HG03442 (cell line): ENCODE results near the gene MRPL12.

Experiments
- ATAC-seq: cut with Tn5 transposase; IDR thresholded peaks from one replicate; pipeline ENCODE4 v1.9.1; 2021; ENCODE audit warnings: mild to moderate bottlenecking, moderate library complexity; ENCODE audit not compliant: unreplicated experiment

MRPL12 gene

GRCh38 chr17:81682565-81683207 is 20.5 kb upstream of the MRPL12 start:
- no peak for ATAC-seq

DNA sequence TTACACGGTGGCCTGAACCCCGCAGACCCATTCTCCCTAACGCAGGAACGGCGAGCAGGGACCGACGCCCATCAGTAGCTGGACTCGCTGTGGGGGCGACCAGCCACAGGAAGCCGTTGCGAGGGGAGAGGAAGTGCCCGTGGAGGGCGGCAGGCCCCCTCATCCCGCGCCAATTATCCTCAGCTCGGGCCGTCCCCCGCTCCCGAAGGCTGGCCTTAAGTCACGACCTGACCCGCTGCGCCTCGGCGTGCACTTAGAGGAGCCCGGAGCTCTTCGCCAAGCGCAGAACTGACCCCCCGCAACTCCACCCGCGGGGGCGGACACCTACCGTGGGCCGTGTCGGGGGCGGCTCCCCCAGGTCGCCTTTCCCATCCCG is 20.0 kb upstream of the MRPL12 start:
- ATAC-seq, result peak; percentile 1

GRCh38 chr17:81683584-81684441 is 19.4 kb upstream of the MRPL12 start, which contains the start of the genes ARL16 and HGS:
Gene ARL16, minus strand, starts transcription at chr17:81683797. Its CDS starts 44 bp downstream, at chr17:81683753.
Gene HGS, plus strand, starts transcription at chr17:81684011. Its CDS starts 56 bp downstream, at chr17:81684067.
- peak; percentile 92 for ATAC-seq

DNA sequence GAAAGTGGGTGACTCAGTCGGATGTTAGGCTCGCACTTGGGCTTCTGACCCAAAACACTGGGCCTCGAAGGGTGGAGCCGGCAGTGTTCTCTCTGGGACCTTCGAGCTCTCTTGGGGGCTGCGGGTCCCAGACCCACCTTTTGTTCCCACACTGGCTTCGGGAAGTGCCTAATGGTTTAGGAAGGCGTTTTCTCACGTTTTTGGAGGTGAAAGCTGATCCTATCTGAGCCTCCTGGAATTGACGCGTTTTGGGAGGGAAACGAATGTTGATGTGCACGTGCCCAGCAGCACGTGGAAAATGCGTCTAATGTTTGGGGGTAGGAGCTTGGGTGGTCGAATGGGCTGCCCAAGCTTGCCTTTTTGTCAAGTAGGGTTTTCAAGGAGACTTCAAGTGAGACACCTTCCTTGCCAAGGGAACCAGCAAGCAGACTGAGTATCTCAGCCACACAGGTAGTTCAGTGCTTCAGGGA is 18.7 kb upstream of the MRPL12 start:
- ATAC-seq, result no peak

GRCh38 chr17:81685108-81685507 is 18.1 kb upstream of the MRPL12 start:
- no peak for ATAC-seq

- ATAC-seq, result no peak
Measured at GRCh38 chr17:81686614-81687013, 16.6 kb upstream of the MRPL12 start.

DNA sequence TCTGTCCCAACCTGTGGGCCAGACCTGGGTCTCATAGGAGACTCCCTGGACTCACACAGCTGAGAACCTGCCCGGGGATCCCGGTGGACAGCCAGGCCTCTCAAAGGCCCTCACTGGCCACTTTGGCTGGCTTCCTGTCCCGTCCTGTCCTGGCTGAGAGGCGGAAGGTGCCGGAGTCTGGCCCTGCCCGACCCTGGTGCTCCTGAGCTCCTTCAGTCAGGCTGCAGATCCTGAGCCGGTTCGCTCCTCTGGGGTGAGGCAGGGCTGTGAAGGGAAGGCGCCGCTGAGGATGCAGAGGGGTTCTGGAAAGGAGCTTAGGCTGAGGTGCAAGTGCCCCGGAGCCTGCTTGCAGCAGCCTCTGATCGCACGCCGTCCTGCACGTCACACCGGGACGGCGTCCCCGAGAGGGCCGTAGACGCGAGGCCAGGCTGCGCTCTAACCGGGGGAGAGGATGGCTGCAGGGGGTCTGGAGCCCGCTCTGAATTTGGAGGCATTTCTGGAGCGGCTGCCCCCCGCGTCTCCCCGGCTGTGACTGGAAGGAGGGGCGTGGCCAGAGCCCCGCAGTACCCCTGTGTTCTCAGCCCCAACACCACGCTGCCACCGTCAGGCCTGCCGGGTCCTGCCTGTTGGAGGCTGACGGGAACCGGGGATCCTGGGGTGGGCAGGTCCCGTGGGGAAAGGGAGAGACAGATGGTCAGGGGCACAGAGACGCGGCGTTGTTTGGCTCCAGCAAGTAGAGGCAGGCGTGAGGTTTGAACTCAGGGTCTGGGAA is 15.2 kb upstream of the MRPL12 start:
- no peak for ATAC-seq

DNA sequence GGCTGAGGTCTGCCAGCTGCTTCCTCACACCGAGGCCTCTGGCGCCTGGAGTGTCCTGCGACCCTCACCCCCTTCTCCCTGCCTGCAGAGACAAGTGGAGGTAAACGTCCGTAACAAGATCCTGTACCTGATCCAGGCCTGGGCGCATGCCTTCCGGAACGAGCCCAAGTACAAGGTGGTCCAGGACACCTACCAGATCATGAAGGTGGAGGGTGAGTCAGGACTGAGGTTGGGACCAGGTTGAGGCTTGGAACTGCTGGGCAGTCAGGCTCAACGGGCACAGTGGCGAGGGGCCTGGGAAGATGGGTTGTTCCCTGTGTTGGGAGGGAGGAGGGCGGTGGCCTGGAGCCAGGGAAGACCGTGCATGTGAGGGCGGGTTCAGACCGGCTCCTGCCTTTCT is 14.6 kb upstream of the MRPL12 start:
- ATAC-seq, result no peak

DNA sequence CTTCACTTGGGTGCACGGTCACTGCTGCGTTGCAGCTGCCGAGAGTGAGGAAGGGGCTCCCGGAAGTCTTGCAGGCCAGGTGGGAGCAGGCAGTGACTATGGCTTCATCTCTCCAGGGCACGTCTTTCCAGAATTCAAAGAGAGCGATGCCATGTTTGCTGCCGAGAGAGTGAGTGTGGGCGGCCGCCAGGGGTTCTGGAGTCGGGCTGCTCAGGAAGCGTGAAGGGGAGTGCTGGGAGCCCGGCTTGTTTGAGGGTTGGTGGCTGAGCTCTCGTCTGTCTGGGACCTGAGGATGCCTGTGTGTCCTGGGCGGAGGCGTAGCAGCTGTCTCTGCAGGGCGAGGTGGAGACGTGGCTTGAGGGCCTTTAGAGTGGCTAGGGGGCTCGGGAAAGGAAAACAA is 13.1 kb upstream of the MRPL12 start:
- no peak for ATAC-seq

- no peak for ATAC-seq
Measured at GRCh38 chr17:81690549-81690948, 12.6 kb upstream of the MRPL12 start.

GRCh38 chr17:81691196-81691595 is 12.0 kb upstream of the MRPL12 start:
- ATAC-seq, result no peak

- ATAC-seq, result no peak
Measured at GRCh38 chr17:81691608-81692007, 11.6 kb upstream of the MRPL12 start.

DNA sequence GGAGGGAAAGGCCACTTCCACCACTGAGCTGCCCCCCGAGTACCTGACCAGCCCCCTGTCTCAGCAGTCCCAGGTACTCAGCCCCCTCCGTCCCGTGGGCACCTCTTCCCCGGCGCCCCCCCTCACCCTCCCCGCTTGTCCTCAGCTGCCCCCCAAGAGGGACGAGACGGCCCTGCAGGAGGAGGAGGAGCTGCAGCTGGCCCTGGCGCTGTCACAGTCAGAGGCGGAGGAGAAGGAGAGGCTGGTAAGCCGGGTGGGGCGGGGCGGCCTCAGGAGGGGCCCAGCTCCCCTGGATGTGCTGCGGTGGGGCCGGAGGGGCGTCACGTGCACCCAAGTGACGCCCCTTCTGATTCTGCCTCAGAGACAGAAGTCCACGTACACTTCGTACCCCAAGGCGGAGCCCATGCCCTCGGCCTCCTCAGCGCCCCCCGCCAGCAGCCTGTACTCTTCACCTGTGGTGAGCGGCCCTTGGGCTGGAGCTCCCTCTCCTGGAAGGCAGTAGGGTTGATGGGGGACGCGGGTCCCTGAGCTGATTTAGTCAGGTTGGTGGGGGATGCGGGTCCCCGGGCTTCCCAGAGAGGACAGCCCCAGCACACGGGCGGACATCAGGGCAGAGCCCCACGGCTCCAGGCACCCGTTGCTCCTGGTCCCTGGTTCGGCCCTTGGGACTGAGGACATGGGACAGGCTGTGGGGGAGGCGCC is 9.5 kb upstream of the MRPL12 start:
- ATAC-seq, result no peak

DNA sequence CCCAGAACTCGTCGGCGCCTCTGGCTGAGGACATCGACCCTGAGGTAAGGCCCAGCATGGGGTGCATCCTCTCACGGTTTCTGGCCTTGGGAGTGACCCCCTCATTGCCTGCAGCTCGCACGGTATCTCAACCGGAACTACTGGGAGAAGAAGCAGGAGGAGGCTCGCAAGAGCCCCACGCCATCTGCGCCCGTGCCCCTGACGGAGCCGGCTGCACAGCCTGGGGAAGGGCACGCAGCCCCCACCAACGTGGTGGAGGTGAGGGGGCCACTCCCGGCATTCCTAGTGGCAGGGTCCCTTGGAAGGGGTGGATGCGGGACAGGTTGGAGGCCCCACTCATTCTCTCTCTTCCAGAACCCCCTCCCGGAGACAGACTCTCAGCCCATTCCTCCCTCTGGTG is 8.4 kb upstream of the MRPL12 start:
- no peak for ATAC-seq

DNA sequence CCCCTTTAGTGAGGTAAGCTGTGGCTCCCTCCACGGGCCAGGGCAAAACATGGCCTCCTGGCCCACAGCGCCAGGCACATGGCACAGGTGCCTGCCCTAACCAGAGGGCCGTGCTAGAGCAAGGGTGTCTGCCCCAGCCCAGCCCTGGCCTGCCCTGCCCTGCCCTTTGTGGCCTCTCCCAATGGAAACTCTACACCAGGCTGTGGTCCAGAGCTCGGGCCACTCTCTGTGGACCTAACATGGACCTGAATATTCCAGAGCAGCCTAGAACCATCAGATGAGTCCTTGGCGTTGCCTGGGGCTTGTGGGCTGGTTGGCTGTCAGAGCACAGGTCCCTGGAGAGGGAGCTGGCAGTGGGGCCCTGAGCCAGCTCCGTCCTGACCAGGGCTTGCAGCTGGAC is 8.0 kb upstream of the MRPL12 start:
- no peak for ATAC-seq

DNA sequence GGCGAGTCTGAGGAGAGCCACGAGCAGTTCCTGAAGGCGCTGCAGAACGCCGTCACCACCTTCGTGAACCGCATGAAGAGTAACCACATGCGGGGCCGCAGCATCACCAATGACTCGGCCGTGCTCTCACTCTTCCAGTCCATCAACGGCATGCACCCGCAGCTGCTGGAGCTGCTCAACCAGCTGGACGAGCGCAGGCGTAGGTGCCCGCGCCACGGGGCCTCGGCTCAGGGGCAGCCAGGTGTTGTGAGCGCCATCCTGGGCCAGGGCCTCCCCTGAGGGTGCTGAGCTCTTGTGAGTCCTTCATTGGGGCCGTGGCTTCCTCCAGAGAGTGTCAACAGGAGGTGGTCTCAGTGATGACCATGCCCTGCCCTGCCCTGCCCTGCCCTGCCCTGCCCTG is 7.4 kb upstream of the MRPL12 start:
- no peak for ATAC-seq

DNA sequence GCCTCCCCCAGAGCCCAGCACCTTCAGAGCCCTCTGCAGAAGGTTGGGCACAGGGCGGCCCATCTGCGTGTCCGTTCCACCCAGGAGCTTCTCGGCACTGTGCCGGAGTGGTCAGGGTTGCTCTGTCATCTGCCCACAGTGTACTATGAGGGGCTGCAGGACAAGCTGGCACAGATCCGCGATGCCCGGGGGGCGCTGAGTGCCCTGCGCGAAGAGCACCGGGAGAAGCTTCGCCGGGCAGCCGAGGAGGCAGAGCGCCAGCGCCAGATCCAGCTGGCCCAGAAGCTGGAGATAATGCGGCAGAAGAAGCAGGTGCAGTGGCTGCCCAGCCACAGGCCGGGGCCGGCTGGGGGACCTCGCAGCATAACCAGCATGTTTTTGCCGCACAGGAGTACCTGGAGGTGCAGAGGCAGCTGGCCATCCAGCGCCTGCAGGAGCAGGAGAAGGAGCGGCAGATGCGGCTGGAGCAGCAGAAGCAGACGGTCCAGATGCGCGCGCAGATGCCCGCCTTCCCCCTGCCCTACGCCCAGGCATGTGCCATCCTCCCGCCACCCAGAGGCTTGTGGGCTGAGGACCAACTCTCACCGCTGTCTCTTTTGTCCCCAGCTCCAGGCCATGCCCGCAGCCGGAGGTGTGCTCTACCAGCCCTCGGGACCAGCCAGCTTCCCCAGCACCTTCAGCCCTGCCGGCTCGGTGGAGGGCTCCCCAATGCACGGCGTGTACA is 6.8 kb upstream of the MRPL12 start:
- ATAC-seq, result no peak

DNA sequence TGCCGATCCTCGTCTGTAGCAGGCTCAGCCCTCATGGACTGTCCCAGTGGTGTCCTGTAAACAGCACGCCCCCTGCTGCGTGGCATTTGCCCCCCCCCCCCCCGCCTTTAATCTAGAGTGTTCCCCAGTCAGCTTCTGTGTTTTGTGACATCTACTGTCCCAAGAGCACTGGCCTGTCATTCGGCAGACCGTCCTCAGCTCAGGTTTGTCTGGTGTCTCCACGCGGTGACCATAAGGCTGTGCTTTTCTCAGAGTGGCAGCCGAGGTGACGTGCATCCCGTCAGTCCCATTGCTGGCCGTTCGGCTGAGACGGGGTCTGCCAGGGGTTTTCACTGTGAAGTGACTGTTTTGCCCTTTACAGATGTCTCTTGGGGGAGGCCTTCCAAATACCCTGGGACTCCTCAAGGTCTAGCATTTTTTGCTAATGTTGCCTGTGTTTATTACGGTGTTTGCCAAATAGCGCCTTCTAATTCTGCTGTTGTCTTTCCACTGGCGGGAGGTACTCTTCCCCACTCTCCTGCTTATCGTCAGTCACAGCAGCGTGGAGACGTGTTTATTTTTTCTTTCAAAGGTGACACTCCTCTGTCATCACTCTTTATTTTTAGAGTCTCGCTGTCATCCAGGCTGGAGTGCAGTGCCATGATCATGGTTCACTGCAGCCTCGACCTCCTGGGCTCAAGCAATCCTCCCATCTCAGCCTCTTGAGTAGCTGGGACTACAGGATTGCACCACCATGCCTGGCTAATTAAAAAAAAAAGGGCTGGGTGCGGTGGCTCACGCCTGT is 5.7 kb upstream of the MRPL12 start:
- ATAC-seq, result no peak
